Spleen (tissue), 7 donors: Measurements from ENCODE around the gene RHOT2.

Experiments
- POLR2A ChIP-seq, 3 donors: fragments of 450-650 bp; IDR thresholded peaks; one replicate each; pipeline ENCODE4 v1.5.1; 2017; ENCODE audit warnings: antibody characterized with exemption in 3 of 3, mild to moderate bottlenecking in 1 of 3
- TF ChIP-seq, protein P1 (sequence below), 11 experiments: fragments of 200-600 bp in 7 of 11; fragments of 450-650 bp in 4 of 11; sonication (generic) in 4 of 11; IDR thresholded peaks in 8 of 11; conservative IDR thresholded peaks in 3 of 11; 1 replicate in 7 of 11; 2 replicates in 4 of 11; pipeline versions ENCODE4 v1.4.0 to v1.8.0; 2016 to 2021; ENCODE audit warnings: antibody characterized with exemption in 11 of 11, inconsistent platforms in 4 of 11, mild to moderate bottlenecking in 1 of 11
- donor health status: DM: no; HTN: no; CAD: no; lungs with moderate emphysema.
- donor health status: DM: no; HTN: no; CAD: no.
- donor health status: DM: no; HTN: no; CAD: no.

DNA sequence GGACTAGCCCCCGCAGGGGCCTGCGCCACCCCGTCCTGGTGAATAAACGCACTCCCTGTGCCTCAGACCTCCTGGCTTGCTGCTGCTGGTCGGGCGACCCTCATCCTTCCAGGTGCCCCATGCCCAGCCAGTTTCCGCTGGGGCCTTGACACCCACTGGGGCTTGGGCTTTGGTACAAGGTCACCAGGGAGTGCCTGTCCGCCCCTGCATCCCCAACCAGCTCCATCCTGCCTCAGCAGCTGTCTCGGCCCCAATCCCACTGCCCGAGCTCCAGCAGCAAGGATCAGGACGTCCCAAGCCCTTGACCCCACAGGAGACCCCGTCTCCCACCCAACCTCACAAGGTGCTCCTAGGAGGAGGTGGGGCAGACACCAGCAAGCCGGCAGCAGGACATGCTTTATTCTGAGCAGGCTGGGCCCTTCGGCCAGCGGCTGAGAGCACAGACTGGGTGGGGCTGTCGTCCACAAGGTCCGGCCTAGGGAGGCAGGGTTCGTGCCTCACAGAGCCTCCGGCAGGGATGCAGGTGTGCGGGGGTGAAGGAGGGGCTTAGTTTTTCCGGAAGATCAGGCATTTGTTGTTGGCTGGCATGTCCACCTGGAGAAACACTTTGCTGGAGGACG, 33.8 kb upstream of the RHOT2 start:
- TF ChIP-seq, protein P1, sequence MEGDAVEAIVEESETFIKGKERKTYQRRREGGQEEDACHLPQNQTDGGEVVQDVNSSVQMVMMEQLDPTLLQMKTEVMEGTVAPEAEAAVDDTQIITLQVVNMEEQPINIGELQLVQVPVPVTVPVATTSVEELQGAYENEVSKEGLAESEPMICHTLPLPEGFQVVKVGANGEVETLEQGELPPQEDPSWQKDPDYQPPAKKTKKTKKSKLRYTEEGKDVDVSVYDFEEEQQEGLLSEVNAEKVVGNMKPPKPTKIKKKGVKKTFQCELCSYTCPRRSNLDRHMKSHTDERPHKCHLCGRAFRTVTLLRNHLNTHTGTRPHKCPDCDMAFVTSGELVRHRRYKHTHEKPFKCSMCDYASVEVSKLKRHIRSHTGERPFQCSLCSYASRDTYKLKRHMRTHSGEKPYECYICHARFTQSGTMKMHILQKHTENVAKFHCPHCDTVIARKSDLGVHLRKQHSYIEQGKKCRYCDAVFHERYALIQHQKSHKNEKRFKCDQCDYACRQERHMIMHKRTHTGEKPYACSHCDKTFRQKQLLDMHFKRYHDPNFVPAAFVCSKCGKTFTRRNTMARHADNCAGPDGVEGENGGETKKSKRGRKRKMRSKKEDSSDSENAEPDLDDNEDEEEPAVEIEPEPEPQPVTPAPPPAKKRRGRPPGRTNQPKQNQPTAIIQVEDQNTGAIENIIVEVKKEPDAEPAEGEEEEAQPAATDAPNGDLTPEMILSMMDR (IDR thresholded peaks at IDR 0.05 in 8 of 11, conservative IDR thresholded peaks at IDR 0.05 in 3 of 11): no peak
- no peak for TF ChIP-seq POLR2A (IDR thresholded peaks at IDR 0.05)
